ENCODE results near the gene HES6.

Gene HES6

DNA sequence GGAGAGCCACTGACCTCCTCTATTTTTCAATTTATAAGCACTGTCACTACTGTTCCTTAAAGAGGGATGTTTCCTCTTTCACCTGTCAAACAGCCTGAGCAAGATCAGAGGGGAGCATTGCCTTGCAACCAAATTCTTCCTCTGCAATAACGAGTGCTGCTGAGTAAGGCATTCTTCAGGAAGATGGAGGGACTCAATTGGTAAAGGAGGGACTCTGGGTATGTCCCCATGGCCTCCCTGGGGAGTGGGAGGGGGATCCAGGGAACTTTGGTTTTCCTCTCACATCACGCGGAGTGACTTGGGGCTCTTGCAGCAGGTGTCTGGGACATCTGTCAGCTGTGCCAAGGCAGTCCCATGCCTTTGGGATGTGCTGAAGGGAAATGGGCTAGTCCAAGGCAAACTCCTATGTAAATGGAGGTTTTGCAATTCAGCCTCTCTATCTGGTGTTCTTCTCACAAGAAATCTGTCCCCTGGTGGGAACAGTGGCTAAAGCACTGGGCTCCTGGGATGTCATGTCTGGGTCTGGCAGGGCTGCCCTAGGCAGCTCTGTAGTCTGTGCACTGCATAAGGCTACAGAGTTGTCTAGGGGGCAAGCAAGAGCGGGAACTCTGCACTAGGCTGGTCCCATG, 14.4 kb upstream of the HES6 start:
- DNase-seq (ENCODE audit: low read depth), result no peak

DNA sequence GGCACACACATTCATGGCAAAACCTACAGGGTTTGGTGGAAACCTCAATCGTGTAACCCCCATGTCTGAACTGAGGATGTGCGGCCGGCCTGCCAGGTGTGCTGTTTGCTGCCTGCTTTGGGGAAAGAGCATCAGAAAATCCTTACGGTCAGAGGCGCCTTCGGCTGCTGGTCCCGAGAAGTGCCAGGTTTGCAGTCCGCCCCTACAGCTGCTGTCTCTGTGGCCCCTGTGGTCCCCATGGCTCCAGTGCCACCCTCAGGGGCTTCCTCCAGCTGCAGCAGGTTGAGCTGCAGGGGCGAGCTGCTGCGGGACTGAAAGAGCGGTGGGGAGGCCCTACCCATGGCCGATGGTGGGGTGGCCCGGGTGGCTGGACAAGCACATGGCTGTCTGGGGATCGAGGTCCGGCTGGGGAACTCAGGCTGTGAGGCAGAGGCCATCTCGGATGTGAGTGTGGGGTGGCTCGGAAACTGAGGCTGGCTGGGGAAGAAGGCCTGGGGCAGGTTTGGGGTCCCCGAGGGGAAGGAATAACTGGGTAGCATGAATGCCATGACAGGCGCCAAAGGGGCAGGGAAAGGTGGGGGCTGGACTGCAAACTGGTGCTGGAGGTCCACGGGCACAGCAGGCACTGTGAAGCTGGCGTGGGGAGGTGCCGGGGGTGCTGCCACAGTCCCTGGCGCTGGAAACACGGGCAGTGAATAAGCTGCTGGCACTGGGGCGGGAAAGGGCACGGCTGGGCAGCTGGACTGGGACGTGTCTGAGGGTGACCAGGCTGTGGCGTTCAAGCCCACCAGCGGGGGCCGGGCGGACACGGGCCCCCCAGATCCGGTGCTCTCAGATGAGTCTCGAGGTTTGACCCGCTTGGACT, 13.2 kb upstream of the HES6 start:
- no peak for DNase-seq (ENCODE audit: low read depth)

DNA sequence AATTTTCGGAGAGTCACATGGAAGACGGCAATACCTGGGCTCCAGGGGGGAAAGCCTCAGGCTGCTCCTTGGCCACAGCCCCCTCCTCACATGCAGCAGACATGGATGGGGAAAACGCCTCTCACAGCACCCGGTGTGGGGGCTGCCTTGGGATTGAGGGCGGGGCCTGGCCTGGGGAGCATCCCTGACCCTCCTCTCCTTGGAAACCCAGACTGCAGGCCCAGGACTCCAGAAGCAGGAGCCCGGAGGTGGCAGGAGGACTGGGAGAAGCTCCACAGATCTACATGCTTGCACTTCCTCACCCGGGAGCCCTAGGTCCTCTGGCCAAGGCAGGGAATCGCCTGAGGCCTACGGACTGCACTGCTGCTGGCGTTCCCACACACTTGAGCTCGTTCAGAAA, 12.1 kb upstream of the HES6 start:
- DNase-seq (ENCODE audit: low read depth), result no peak

- no peak for DNase-seq (ENCODE audit: low read depth)
Observed at GRCh38 chr2:238251331-238251730, 11.5 kb upstream of the HES6 start.

DNA sequence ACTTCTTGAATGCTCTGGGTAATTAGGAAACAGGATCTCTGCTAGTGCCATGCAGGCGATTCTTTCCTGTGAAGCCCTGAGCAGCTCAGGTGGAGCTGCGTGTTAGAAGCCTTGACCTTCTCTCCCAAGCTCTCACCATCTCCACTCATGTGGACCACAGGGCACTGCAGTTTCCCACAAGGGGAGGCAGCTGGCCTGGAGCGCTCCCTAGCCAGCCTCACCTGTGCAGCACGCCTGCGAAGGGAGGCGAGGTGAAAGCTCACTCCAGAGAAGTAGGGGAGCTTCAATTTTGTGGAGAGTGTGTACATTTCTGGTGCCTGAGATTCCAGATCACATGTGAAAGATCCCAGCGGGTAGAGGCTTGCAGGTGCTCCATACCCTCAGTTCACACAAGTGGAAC, 11.1 kb upstream of the HES6 start:
- DNase-seq (ENCODE audit: low read depth), result no peak

- no peak for DNase-seq (ENCODE audit: low read depth)
Observed at GRCh38 chr2:238247841-238248453, 8.1 kb upstream of the HES6 start.

DNA sequence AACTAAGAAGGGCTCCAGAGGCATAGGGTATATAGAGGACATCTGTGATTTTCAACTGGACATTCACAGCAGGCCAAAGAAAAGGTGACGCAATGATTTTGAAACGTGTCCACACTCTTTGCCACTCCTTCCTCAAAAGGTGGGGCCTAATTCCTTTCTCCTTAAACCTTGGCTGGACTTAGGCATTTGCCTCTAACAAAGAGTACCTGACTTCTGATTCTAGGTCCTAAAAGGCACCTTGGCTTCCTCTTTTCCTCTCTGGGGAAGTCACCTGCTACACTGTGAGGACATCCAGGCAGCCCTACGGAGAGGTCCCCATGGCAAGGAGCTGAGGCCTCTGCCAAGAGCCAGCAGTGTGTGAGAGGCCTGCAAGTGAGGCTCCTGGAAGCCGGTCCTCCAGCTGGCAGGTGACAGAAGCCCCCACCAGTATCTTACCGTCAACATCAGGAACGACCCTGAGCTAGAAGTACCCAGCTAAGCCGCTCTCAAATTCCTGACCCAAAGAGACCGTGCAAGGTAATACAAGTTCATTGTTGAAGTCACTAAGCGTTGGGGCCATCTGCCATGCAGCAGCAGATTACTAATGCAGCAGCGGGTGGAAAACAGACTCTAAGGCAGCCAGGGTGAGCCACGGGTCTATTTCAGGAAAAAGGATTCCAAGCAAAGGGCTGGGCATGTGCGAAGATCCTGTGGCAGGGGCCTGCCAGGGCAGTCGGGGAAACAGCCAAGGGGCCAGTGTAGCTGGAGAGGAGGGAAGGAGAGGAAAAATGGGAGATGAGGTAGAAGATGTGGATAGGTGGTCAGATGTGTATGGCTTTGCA, 7.4 kb upstream of the HES6 start:
- DNase-seq (ENCODE audit: low read depth), result no peak

GRCh38 chr2:238244151-238244550, 4.3 kb upstream of the HES6 start:
- no peak for DNase-seq (ENCODE audit: low read depth)

GRCh38 chr2:238243496-238244076, 3.7 kb upstream of the HES6 start:
- DNase-seq (ENCODE audit: low read depth), result no peak

- DNase-seq (ENCODE audit: low read depth), result no peak
Observed at GRCh38 chr2:238242731-238243495, 3.1 kb upstream of the HES6 start.

- DNase-seq (ENCODE audit: low read depth), result no peak
Observed at GRCh38 chr2:238241970-238242369, 2.1 kb upstream of the HES6 start.

GRCh38 chr2:238240757-238241711, 1.2 kb upstream of the HES6 start:
- no peak for DNase-seq (ENCODE audit: low read depth)

GRCh38 chr2:238239543-238239862, 335 bp downstream of the HES6 start:
- DNase-seq (ENCODE audit: low read depth), result peak; percentile 18

DNA sequence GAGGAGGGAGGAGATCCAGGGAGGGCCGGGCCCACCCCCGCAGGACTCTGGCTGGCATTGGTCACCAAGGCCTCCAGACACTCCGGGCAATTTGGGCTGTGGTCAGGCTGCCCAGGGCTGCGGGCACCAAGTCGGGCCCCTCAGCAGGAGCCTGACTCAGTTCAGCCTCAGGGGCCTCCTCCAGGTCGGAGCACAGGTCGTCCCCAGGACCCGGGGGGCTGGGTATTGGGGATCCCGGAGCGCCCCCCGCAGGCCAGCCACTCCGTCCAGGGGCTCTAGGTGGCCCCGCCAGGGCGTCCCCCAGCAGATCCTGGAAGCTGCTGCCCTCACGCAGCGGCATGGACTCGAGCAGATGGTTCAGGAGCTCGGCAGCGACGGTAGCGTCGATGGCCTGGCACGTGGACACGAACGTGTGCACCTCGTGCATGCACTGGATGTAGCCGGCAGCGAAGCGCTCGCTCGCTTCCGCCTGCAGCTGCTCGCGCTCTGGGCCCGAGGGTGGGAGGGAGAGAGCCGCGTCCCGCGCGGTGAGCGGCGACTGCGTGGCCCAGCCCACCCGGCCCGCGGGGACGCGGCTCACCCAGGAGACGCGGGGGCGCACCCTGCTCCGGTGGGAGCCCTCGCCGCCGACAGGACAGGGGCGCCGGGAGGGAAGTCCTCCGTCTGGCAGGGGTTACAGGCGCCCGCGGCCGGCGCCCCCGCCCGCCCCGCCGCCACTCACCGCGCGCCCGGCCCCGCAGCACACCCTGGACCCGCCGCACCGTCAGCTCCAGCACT, 884 bp downstream of the HES6 start:
- peak; percentile 34 for DNase-seq (ENCODE audit: low read depth)

DNA sequence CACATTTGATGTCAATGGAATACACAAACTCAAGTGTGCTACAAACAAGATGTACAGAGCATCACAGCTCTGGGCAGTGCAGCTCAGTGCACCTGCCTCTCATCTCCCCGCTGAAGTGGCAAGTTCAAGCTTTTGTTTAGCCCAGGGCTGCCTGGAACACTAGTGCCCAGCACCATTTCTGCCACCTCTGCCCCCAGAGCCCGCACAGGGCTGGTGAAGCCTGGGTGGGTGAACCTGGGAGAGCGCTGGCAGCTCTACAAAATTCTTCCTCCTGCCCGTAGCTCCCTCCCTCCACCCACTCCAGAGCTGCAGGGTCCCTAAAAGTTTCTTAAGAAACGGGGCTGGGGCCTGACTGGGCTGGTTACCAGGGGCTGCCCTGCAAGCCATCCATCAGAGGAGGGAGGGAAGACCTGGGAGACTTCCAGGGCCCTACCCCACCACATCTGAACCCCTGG, 1.5 kb downstream of the HES6 start:
- no peak for DNase-seq (ENCODE audit: low read depth)

DNA sequence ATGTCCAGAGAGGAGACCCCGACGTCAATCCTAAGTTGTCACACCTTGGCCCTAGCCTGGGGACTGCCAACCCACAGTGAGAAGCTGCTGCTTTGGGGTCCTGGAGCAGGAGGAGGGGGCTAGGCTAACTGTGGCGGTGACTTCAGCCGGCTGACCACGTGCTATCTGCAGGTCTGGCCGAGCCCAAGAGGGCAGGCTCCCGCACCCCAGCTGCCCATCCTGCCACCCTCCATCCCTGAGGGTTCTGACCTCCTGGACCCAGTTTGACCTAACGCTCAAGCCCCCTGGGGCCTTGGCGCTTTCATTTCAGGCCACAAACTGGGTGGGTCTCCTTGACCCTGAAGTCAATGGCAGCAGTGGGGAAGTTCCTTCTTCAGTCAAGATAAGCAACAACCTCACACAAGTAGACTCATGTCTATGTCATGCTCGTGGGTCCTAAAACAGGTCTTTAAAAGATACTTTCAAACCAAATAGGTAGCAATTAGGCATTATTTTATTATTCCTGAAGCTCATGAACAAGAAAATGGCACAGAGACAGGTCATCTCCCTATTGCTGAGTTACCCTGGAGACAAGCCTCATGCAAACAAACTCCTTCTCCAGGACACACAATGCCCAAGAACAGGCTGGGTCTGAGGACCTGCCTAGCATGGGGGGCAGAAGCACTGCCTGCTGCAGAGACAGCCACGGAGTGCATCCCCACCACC, 2.3 kb downstream of the HES6 start:
- DNase-seq (ENCODE audit: low read depth), result no peak

GRCh38 chr2:238236571-238236970, 3.3 kb downstream of the HES6 start:
- DNase-seq (ENCODE audit: low read depth), result no peak

DNA sequence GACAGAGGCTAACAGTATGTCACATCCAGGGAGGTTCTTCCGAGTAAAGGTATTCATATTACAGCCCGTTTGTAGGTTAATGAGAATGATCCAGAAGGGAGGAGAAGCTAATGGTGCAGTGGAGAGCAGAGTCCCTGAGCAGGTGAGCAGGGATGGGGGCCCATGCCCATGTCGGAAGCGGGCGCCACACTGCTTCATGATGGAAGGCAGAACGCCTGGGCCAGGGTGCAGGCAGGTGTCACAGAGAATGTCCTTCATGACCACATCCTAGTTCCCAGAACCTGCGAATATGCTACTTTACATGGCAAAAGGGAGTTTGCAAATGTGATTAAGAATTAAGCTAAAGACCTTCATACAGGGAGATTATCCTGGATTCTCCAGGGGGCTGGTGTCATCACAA, 4.0 kb downstream of the HES6 start:
- DNase-seq (ENCODE audit: low read depth), result no peak

GRCh38 chr2:238235331-238235732, 4.5 kb downstream of the HES6 start:
- DNase-seq (ENCODE audit: low read depth), result no peak

Measured in T follicular helper cell (primary cell).